PFSK-1 (cell line): Measurements from ENCODE around the gene GTF3C2.

Experiments used
- FOXP2 ChIP-seq: optimal IDR thresholded peaks from 2 replicates; pipeline ENCODE3; 2011; ENCODE audit warnings: borderline replicate concordance, control low read depth, inconsistent platforms; ENCODE audit not compliant: insufficient read depth; ENCODE audit errors: extremely low read length, extremely low read depth
- POLR2AphosphoS5 ChIP-seq: IDR thresholded peaks from 2 replicates; pipeline ENCODE4 v1.6.1; 2012; ENCODE audit warnings: low read depth, mild to moderate bottlenecking, control low read depth, low read length, moderate library complexity
- SIN3A ChIP-seq: IDR thresholded peaks from 2 replicates; pipeline ENCODE4 v1.6.1; 2012; ENCODE audit warnings: mild to moderate bottlenecking, low read length, moderate library complexity, borderline replicate concordance; ENCODE audit not compliant: insufficient read depth
- TAF1 ChIP-seq: IDR thresholded peaks from 2 replicates; pipeline ENCODE4 v1.6.1; 2012; ENCODE audit warnings: low read length, control low read depth, borderline replicate concordance; ENCODE audit not compliant: insufficient read depth
- TF ChIP-seq, protein P1 (sequence below), 2 experiments: IDR thresholded peaks; 2 replicates each; pipeline versions ENCODE4 v1.6.1 to v1.8.0; 2011 to 2012; ENCODE audit warnings: low read depth in 2 of 2, low read length in 2 of 2, control low read depth in 1 of 2, inconsistent platforms in 1 of 2, mild to moderate bottlenecking in 1 of 2, moderate library complexity in 1 of 2; ENCODE audit not compliant: insufficient read depth in 1 of 2

The GTF3C2 gene

DNA sequence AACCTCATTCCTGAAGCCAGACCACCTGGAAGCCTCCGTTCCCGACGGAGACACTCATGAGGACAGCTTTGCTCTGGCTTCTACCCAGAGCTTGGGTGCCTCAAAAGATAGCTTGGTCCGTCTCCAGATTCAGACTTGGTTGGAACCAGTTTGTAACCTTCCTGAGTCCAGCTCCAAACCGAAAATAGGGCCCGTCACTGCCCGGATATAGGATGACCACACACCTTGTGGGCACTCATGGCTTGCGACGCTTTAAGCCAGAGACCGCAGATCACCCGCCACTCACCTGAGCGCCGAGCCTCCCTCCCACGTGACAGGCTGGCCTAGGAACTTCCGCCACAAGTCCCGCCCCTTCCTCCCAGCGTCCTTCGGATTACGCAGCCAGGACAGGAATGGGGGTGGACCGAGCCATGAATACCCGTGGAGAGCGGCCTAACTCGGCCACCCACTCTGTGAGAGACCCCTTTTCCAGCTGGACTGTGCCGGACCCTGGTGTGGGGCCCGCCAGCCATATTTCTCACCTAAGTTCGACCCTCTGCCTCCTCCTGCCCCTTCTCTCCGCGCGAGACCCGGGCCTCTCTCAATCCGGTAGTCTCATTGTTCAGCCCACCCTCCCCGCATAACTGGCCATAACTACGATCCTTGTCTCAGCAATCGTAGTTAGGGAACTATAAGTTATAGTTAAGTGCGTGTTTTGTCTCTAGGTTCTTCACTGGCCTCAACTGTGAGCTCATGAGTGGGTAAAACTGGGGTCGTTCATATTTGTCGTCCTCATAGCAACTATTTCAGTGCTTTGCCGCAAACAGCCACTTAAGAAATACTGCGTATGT, 33.6 kb downstream of the GTF3C2 start, which contains the start of gene MPV17:
Gene MPV17, minus strand, starts transcription at position 332 of the 830 bp plus-strand sequence. CDS start 580 bp downstream, outside the sequence.
- TF ChIP-seq POLR2AphosphoS5 (peak; percentile 90), SIN3A (peak; percentile 86; the same call in 1 of the 2 replicates), FOXP2 (peak; percentile 71), TAF1 (peak; percentile 76)
- TF ChIP-seq, protein P1, sequence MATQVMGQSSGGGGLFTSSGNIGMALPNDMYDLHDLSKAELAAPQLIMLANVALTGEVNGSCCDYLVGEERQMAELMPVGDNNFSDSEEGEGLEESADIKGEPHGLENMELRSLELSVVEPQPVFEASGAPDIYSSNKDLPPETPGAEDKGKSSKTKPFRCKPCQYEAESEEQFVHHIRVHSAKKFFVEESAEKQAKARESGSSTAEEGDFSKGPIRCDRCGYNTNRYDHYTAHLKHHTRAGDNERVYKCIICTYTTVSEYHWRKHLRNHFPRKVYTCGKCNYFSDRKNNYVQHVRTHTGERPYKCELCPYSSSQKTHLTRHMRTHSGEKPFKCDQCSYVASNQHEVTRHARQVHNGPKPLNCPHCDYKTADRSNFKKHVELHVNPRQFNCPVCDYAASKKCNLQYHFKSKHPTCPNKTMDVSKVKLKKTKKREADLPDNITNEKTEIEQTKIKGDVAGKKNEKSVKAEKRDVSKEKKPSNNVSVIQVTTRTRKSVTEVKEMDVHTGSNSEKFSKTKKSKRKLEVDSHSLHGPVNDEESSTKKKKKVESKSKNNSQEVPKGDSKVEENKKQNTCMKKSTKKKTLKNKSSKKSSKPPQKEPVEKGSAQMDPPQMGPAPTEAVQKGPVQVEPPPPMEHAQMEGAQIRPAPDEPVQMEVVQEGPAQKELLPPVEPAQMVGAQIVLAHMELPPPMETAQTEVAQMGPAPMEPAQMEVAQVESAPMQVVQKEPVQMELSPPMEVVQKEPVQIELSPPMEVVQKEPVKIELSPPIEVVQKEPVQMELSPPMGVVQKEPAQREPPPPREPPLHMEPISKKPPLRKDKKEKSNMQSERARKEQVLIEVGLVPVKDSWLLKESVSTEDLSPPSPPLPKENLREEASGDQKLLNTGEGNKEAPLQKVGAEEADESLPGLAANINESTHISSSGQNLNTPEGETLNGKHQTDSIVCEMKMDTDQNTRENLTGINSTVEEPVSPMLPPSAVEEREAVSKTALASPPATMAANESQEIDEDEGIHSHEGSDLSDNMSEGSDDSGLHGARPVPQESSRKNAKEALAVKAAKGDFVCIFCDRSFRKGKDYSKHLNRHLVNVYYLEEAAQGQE (IDR thresholded peaks at IDR 0.05; ENCODE audit: insufficient read depth in 1 of 2, low read depth in 2 of 2, low read length in 2 of 2): no peak; a peak in 1 of 4 replicates

DNA sequence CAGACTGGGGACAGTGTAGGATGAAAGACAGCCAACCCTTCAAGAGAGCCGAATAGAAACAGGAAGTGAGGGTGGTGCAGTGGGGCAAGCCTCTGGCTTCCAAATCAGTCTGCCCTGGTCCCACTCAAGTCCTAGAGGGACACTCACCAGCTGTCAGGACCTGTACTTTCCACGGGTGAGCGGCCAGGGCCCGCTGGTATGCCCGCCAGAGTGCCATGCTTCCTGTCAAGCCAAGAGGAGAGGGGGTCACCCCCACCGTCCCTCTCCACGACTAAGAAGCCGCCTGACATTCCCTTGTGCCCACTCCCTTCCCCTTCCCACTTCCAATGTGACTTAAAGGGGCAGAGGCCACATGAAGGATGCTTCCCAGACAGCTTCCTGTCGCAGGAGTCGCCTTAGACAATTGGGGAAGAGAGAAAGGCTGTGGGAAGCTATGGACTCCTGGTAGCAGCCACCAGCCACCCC, 34.2 kb downstream of the GTF3C2 start:
- TF ChIP-seq TAF1 (no peak), FOXP2 (no peak), POLR2AphosphoS5 (no peak; the same call in 1 of the 2 replicates), SIN3A (no peak)
- TF ChIP-seq, protein P1 (IDR thresholded peaks at IDR 0.05; ENCODE audit: insufficient read depth in 1 of 2, low read depth in 2 of 2, low read length in 2 of 2): no peak

DNA sequence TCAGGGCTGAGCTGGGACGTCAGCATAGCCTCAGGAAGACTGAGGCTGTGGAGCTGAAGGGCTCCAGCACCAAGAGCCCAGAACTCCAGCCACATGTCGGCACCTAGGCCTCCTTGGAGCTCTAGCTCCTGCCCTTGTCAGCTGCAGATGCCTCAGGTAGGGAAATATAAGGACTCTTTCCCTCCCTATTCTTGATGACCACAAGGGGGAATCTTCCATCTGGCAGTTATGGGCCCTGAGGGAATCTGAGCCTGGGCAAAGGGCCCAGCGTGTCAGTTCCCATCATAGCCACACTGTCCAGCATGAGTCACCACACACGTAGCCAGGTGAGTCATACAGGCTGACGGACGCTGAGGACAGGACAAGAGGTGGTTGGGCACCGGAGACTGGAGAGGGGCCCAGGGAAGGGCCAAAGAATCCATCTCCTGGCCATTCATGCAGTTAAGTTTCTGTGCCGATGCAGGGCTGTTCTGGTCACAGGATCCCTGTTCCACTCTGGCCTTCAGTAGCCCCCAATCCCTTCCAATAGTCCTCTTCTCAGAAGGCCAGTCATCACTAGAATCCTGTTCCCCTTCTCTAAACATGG, 35.5 kb downstream of the GTF3C2 start:
- peak; percentile 91 for TF ChIP-seq FOXP2
- no peak for TF ChIP-seq SIN3A
- peak; percentile 65; the same call in 1 of the 2 replicates for TF ChIP-seq POLR2AphosphoS5
- no peak for TF ChIP-seq TAF1
- TF ChIP-seq, protein P1 (IDR thresholded peaks at IDR 0.05; ENCODE audit: insufficient read depth in 1 of 2, low read depth in 2 of 2, low read length in 2 of 2): peak; percentile 42 to 51; a peak in 3 of 4 replicates

DNA sequence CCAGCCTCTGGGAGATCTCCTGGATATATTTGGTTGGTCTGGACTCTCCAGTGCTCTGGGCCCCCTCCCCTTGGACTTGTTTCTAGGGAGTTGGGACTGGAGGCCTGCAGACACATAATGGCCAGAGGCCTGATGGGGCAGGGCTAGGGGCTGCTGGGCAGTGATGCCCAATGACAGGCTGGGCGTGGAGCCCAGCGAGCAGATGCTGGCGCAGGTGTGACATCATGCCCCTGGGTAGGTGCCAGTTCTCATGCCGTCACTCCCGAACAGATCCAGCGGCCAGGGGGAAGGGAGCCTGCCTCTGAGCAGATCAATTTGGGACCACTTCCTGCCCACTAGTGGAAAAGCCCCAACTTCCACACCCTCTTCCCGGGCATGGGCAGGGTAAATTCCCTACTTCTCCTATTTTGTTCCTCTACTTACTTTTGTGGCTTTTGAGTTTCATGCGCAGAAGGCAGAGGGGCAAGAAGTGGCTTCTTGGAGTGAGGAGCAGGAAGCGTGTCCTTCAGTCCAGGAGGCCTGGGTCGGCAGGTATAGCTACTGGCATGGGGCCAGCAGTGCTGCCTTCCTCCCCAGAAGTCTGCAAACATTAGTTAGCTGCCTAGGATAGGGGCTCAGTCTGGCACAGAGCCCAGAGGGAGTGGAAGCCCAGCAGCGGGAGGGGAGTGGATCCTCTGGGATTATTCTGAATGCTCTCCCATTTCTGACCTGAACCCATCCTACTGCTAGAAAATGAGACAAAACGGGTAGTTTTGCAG, 39.7 kb downstream of the GTF3C2 start:
- TF ChIP-seq POLR2AphosphoS5: no peak
- TF ChIP-seq FOXP2: no peak
- TF ChIP-seq TAF1: no peak
- TF ChIP-seq SIN3A: no peak
- TF ChIP-seq, protein P1 (IDR thresholded peaks at IDR 0.05; ENCODE audit: insufficient read depth in 1 of 2, low read depth in 2 of 2, low read length in 2 of 2): no peak
